Astrocyte of the spinal cord (primary cell): ENCODE results near the gene PARPBP.
"Not testable (repeated sequence)": the region's sequence is repeated elsewhere in the genome, so short reads cannot be mapped to it uniquely, and the experiment has no call there.

Experiments
- DNase-seq: peaks from one replicate; pipeline ENCODE4 v3.0.0; 2011; ENCODE audit warnings: low read depth, low spot score
- H3K4me3 ChIP-seq: 2 replicates; pipeline ENCODE4 v1.5.1; 2011; ENCODE audit warnings: low read depth, mild to moderate bottlenecking, low read length, moderate library complexity
- CTCF ChIP-seq: IDR thresholded peaks from 2 replicates; pipeline ENCODE4 v1.5.1; 2012; ENCODE audit warnings: low read depth, mild to moderate bottlenecking, low read length, inconsistent platforms
- in situ Hi-C: cut with HindIII; loops from 2 replicates; pipeline ENCODE4 v1.10.0; 2017; ENCODE audit warnings: low sequenced_read_pairs

Gene PARPBP

GRCh38 chr12:102119674-102120563 is at the start of gene PARPBP, which contains the start of gene NUP37:
Gene PARPBP, plus strand, starts transcription at chr12:102120183. Its CDS starts 3,706 bp downstream, at chr12:102123889.
Gene NUP37, minus strand, starts transcription at chr12:102120114. Its CDS starts 1,596 bp downstream, at chr12:102118518.
- peak within 1 kb of the TSS; percentile 87 for H3K4me3 ChIP-seq
- in situ Hi-C loops = no loop called here
- peak; percentile 10 for TF ChIP-seq CTCF
- DNase-seq = peak; percentile 88

GRCh38 chr12:102072092-102072491 is 47.9 kb upstream of the PARPBP start:
- in situ Hi-C loops = not testable (repeated sequence)

GRCh38 chr12:102080842-102081241 is 39.1 kb upstream of the PARPBP start:
- in situ Hi-C loops = no loop called here
- no peak for DNase-seq
- no peak overlapping the region for H3K4me3 ChIP-seq
- no peak for TF ChIP-seq CTCF

More at GRCh38 chr12:102072092-102072491, 47.9 kb upstream of the PARPBP start:
- not testable (repeated sequence) for H3K4me3 ChIP-seq, DNase-seq

- in situ Hi-C loops, DNase-seq, H3K4me3 ChIP-seq: not testable (repeated sequence)
Observed at GRCh38 chr12:102089228-102089835, 30.7 kb upstream of the PARPBP start.

- in situ Hi-C loops = no loop called here
- peak; percentile 49 for DNase-seq
- H3K4me3 ChIP-seq = no peak overlapping the region
- no peak for TF ChIP-seq CTCF
Observed at GRCh38 chr12:102093319-102093718, 26.7 kb upstream of the PARPBP start.

- in situ Hi-C loops = no loop called here
- no peak overlapping the region for H3K4me3 ChIP-seq
- DNase-seq = peak; percentile 31
- peak; percentile 55 for TF ChIP-seq CTCF
Observed at GRCh38 chr12:102095677-102096263, 24.2 kb upstream of the PARPBP start.

- no peak for DNase-seq
- H3K4me3 ChIP-seq = no peak overlapping the region
- in situ Hi-C loops = no loop called here
- TF ChIP-seq CTCF = no peak
Observed at GRCh38 chr12:102096855-102097254, 23.1 kb upstream of the PARPBP start.
